ENCODE data around the gene GEN1.

The GEN1 gene

GRCh38 chr2:17798338-17798737 lies 44.4 kb downstream of the GEN1 start:
- no peak overlapping the region for H3K27ac ChIP-seq (ENCODE audit: low read length)
- no peaks in the 10 kb centered on the region for H3K79me2 ChIP-seq (ENCODE audit: insufficient read depth, low read length)
- H4K20me1 ChIP-seq (ENCODE audit: insufficient read depth, low read length), result no peaks in the 10 kb centered on the region
- no peak for ATAC-seq (ENCODE audit: insufficient read depth, low read depth)
- H3K36me3 ChIP-seq (ENCODE audit: insufficient read depth, low read length), result no peaks in the 10 kb centered on the region
- DNase-seq, result no peak
- H3K4me1 ChIP-seq (ENCODE audit: insufficient read depth, low read length), result no peaks in the 10 kb centered on the region
- H3K9ac ChIP-seq (ENCODE audit: low read depth, low read length), result no peak overlapping the region
- no peaks in the 10 kb centered on the region for H3K9me3 ChIP-seq (ENCODE audit: insufficient read depth, low read length, severe bottlenecking)
- TF ChIP-seq EZH2 (IDR thresholded peaks at IDR 0.05; ENCODE audit: borderline replicate concordance, low read depth, low read length, severe bottlenecking) (no peak), CTCF (IDR thresholded peaks at IDR 0.05; ENCODE audit: borderline replicate concordance, extremely low read depth, low read length, poor library complexity, severe bottlenecking) (no peak)
- peaks cover 13% of the 10 kb centered on the region for H3K27me3 ChIP-seq (ENCODE audit: insufficient read depth, low read length, poor library complexity)
- H3K4me3 ChIP-seq (ENCODE audit: low read depth in 1 of 2, low read length in 2 of 2), result no peak overlapping the region
- no peak overlapping the region for H3K4me2 ChIP-seq (ENCODE audit: insufficient read depth, low read length)
- no peak overlapping the region for H2AFZ ChIP-seq (ENCODE audit: low read depth, low read length)

GRCh38 chr2:17799301-17800120 lies 45.6 kb downstream of the GEN1 start:
- H4K20me1 ChIP-seq (ENCODE audit: insufficient read depth, low read length), result no peaks in the 10 kb centered on the region
- H3K27ac ChIP-seq (ENCODE audit: low read length), result no peak overlapping the region

GRCh38 chr2:17800219-17800618 lies 46.3 kb downstream of the GEN1 start:
- DNase-seq, result no peak
- no peaks in the 10 kb centered on the region for H3K36me3 ChIP-seq (ENCODE audit: insufficient read depth, low read length)
- TF ChIP-seq EZH2 (IDR thresholded peaks at IDR 0.05; ENCODE audit: borderline replicate concordance, low read depth, low read length, severe bottlenecking), result no peak
- TF ChIP-seq CTCF (IDR thresholded peaks at IDR 0.05; ENCODE audit: borderline replicate concordance, extremely low read depth, low read length, poor library complexity, severe bottlenecking), result no peak
- no peaks in the 10 kb centered on the region for H4K20me1 ChIP-seq (ENCODE audit: insufficient read depth, low read length)
- no peak overlapping the region for H2AFZ ChIP-seq (ENCODE audit: low read depth, low read length)
- H3K4me3 ChIP-seq (ENCODE audit: low read depth in 1 of 2, low read length in 2 of 2), result no peak overlapping the region
- no peak overlapping the region for H3K27ac ChIP-seq (ENCODE audit: low read length)
- H3K4me1 ChIP-seq (ENCODE audit: insufficient read depth, low read length), result no peaks in the 10 kb centered on the region
- H3K79me2 ChIP-seq (ENCODE audit: insufficient read depth, low read length), result no peaks in the 10 kb centered on the region
- ATAC-seq (ENCODE audit: insufficient read depth, low read depth), result no peak
- H3K9me3 ChIP-seq (ENCODE audit: insufficient read depth, low read length, severe bottlenecking), result no peaks in the 10 kb centered on the region
- H3K9ac ChIP-seq (ENCODE audit: low read depth, low read length), result no peak overlapping the region
- peaks cover 14% of the 10 kb centered on the region for H3K27me3 ChIP-seq (ENCODE audit: insufficient read depth, low read length, poor library complexity)
- no peak overlapping the region for H3K4me2 ChIP-seq (ENCODE audit: insufficient read depth, low read length)

More at GRCh38 chr2:17799301-17800120, 45.6 kb downstream of the GEN1 start:
- ATAC-seq (ENCODE audit: insufficient read depth, low read depth), result no peak
- TF ChIP-seq EZH2 (IDR thresholded peaks at IDR 0.05; ENCODE audit: borderline replicate concordance, low read depth, low read length, severe bottlenecking), result no peak
- TF ChIP-seq CTCF (IDR thresholded peaks at IDR 0.05; ENCODE audit: borderline replicate concordance, extremely low read depth, low read length, poor library complexity, severe bottlenecking), result no peak
- Histone ChIP-seq H3K4me2 (ENCODE audit: insufficient read depth, low read length) (no peak overlapping the region), H3K9me3 (ENCODE audit: insufficient read depth, low read length, severe bottlenecking) (no peaks in the 10 kb centered on the region), H3K4me1 (ENCODE audit: insufficient read depth, low read length) (no peaks in the 10 kb centered on the region), H3K79me2 (ENCODE audit: insufficient read depth, low read length) (no peaks in the 10 kb centered on the region), H3K9ac (ENCODE audit: low read depth, low read length) (no peak overlapping the region), H3K4me3 (ENCODE audit: low read depth in 1 of 2, low read length in 2 of 2) (no peak overlapping the region), H2AFZ (ENCODE audit: low read depth, low read length) (no peak overlapping the region), H3K36me3 (ENCODE audit: insufficient read depth, low read length) (no peaks in the 10 kb centered on the region), H3K27me3 (ENCODE audit: insufficient read depth, low read length, poor library complexity) (peaks cover 14% of the 10 kb centered on the region)
- no peak for DNase-seq

Data from DND-41 (cell line).